MM.1S (cell line): Measurements from ENCODE around the gene SLC43A1.

Experiments used
- DNase-seq: peaks from one replicate; pipeline ENCODE4 v3.0.0-alpha.2; 2015
- H2AFZ ChIP-seq: fragments of 300-600 bp; sonication (generic); 2 replicates; pipeline ENCODE4 v1.6.0; 2016; ENCODE audit warnings: antibody characterized with exemption, low read length
- H3F3A ChIP-seq: fragments of 300-600 bp; sonication (generic); 2 replicates; pipeline ENCODE4 v1.6.1; 2016; ENCODE audit warnings: mild to moderate bottlenecking, antibody characterized with exemption, low read length, moderate library complexity, mixed read lengths; ENCODE audit not compliant: insufficient read depth
- H3K27ac ChIP-seq: fragments of 300-600 bp; sonication (generic); 2 replicates; pipeline ENCODE4 v1.5.1; 2016; ENCODE audit warnings: mild to moderate bottlenecking, low read length
- H3K27me3 ChIP-seq: fragments of 300-600 bp; sonication (generic); replicated peaks from 2 replicates; pipeline ENCODE4 v1.6.0; 2016; ENCODE audit warnings: low read length; ENCODE audit not compliant: insufficient read depth
- H3K36me3 ChIP-seq: fragments of 300-600 bp; sonication (generic); replicated peaks from 2 replicates; pipeline ENCODE4 v1.6.1; 2016; ENCODE audit warnings: mild to moderate bottlenecking, low read length, mixed read lengths; ENCODE audit not compliant: insufficient read depth
- H3K4me1 ChIP-seq: fragments of 300-600 bp; sonication (generic); 2 replicates; pipeline ENCODE4 v1.6.1; 2016; ENCODE audit warnings: low read length, mixed read lengths
- H3K4me2 ChIP-seq: fragments of 300-600 bp; sonication (generic); 2 replicates; pipeline ENCODE4 v1.6.0; 2016; ENCODE audit warnings: low read depth, low read length
- H3K4me3 ChIP-seq: fragments of 300-600 bp; sonication (generic); 2 replicates; pipeline ENCODE4 v1.5.1; 2016; ENCODE audit warnings: low read length, mixed read lengths
- H3K79me2 ChIP-seq: fragments of 300-600 bp; sonication (generic); 2 replicates; pipeline ENCODE4 v1.6.1; 2016; ENCODE audit warnings: mixed run types, low read length, mixed read lengths
- H3K9ac ChIP-seq: fragments of 300-600 bp; sonication (generic); 2 replicates; pipeline ENCODE4 v1.6.1; 2016; ENCODE audit warnings: low read length, mixed read lengths
- H3K9me2 ChIP-seq: fragments of 300-600 bp; sonication (generic); replicated peaks from 2 replicates; pipeline ENCODE4 v1.6.1; 2016; ENCODE audit warnings: mild to moderate bottlenecking, low read length, mixed read lengths; ENCODE audit not compliant: insufficient read depth
- H3K9me3 ChIP-seq: fragments of 300-600 bp; sonication (generic); replicated peaks from 2 replicates; pipeline ENCODE4 v1.6.1; 2016; ENCODE audit warnings: mild to moderate bottlenecking, low read length, mixed read lengths; ENCODE audit not compliant: insufficient read depth
- H4K20me1 ChIP-seq: fragments of 300-600 bp; sonication (generic); 2 replicates; pipeline ENCODE4 v1.6.1; 2016; ENCODE audit warnings: mild to moderate bottlenecking, low read length, moderate library complexity, mixed read lengths; ENCODE audit not compliant: insufficient read depth
- EZH2 ChIP-seq: fragments of 300-600 bp; sonication (generic); optimal IDR thresholded peaks from 2 replicates; pipeline ENCODE3; 2017; ENCODE audit warnings: low read depth, mild to moderate bottlenecking, antibody characterized with exemption, low read length, mixed read lengths
- EZH2phosphoT487 ChIP-seq: fragments of 300-600 bp; sonication (generic); IDR thresholded peaks from 2 replicates; pipeline ENCODE4 v1.6.1; 2018; ENCODE audit warnings: antibody characterized with exemption, low read length
- TF ChIP-seq, protein P1 (sequence below): fragments of 300-600 bp; sonication (generic); IDR thresholded peaks from 2 replicates; pipeline ENCODE4 v1.5.1; 2016; ENCODE audit warnings: antibody characterized with exemption, low read length, mixed read lengths

The SLC43A1 gene

DNA sequence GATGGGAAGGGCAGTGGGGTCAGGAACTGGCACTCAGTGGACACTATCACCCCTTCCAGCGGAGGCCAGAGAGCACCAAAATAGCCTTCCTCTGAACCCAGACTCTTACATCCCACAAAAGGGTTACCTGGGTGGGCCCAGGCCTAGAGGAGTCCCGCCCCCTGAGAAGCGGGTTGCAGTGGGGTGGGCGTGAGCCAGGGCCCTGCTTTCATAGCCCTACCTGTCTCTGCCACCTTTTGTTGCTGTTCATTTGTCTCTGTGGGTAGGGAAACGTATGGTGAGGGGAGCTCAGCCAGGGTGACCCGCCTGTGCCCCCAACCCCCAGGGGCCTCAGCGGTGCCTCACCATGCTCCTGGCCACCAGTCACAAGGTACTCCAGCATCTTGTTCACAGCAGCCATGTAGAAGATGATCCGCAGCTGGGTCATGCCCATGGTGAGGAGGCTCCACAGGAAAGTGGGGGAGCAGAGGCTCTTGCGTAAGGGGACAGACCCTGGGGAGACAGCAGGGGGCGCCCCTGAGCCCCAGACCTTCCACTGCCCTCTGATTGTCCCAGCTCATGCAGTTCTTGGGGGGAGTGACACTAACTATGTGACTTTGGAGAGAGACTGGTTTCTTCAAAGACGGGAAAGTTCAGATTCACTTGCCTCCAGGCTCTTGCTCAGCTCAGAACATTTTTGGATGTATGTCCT is 24.0 kb downstream of the SLC43A1 start:
- Histone ChIP-seq H3F3A (no peaks in the 10 kb centered on the region), H3K9me3 (no peaks in the 10 kb centered on the region), H2AFZ (no peak overlapping the region), H4K20me1 (no peaks in the 10 kb centered on the region), H3K36me3 (no peaks in the 10 kb centered on the region), H3K9ac (no peak overlapping the region), H3K9me2 (no peaks in the 10 kb centered on the region), H3K4me3 (no peak overlapping the region), H3K4me1 (peaks cover 20% of the 10 kb centered on the region; the same call in 1 of the 2 replicates), H3K79me2 (no peaks in the 10 kb centered on the region), H3K4me2 (no peak overlapping the region), H3K27ac (no peak overlapping the region), H3K27me3 (no peaks in the 10 kb centered on the region)
- TF ChIP-seq, protein P1, sequence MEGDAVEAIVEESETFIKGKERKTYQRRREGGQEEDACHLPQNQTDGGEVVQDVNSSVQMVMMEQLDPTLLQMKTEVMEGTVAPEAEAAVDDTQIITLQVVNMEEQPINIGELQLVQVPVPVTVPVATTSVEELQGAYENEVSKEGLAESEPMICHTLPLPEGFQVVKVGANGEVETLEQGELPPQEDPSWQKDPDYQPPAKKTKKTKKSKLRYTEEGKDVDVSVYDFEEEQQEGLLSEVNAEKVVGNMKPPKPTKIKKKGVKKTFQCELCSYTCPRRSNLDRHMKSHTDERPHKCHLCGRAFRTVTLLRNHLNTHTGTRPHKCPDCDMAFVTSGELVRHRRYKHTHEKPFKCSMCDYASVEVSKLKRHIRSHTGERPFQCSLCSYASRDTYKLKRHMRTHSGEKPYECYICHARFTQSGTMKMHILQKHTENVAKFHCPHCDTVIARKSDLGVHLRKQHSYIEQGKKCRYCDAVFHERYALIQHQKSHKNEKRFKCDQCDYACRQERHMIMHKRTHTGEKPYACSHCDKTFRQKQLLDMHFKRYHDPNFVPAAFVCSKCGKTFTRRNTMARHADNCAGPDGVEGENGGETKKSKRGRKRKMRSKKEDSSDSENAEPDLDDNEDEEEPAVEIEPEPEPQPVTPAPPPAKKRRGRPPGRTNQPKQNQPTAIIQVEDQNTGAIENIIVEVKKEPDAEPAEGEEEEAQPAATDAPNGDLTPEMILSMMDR = peak; percentile 73
- no peak for TF ChIP-seq EZH2
- no peak for TF ChIP-seq EZH2phosphoT487
- DNase-seq = no peak

DNA sequence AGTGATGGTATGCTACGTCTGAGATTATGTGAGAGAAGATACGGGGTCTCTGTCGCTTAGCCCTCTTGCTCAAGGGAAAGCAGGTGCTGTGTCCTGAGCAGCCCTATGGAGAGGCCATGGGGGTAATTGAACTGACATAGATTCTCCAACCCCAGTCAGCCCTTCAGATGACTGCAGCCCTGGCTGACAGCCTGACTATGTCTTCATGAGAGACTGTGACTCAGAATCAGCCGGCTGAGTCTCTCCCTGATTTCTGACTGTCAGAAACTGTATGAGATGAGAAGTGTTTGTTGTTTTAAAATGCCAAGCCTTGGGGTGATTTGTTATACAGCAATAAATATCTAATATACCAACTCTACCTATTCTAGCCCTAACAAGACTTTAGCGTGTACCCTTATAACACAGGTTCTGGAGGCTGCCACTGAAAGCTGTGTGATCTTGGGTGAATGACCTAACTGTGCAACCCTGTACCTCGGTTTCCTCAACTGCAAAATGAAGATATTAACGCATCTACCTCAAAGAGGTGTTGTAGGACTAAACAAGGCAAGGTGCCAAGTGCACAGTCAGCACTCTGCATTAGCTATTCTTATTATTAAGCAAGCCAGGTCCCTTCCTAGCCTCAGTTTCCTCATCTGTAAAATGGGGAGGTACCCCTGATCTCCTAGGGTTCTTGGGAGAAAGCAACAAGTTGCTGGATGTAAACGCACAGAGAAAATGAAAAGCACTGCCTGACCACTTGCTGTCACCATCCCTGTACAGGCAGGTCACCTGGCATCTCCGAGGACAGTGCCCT is 24.9 kb downstream of the SLC43A1 start:
- H3K36me3 ChIP-seq = no peaks in the 10 kb centered on the region

GRCh38 chr11:57487920-57488659 is 27.4 kb downstream of the SLC43A1 start:
- no peak overlapping the region for H3K9ac ChIP-seq
- no peaks in the 10 kb centered on the region for H3K79me2 ChIP-seq
- H3K27me3 ChIP-seq = no peaks in the 10 kb centered on the region
- TF ChIP-seq EZH2phosphoT487 = no peak
- TF ChIP-seq, protein P1 = no peak
- TF ChIP-seq EZH2 = no peak
- no peaks in the 10 kb centered on the region for H3F3A ChIP-seq
- H3K9me2 ChIP-seq = no peaks in the 10 kb centered on the region
- no peak overlapping the region for H3K4me2 ChIP-seq
- DNase-seq = no peak
- no peaks in the 10 kb centered on the region for H4K20me1 ChIP-seq
- H2AFZ ChIP-seq = no peak overlapping the region
- H3K9me3 ChIP-seq = no peaks in the 10 kb centered on the region
- H3K27ac ChIP-seq = no peak overlapping the region
- H3K4me3 ChIP-seq = no peak overlapping the region
- peaks cover 22% of the 10 kb centered on the region for H3K4me1 ChIP-seq
- no peaks in the 10 kb centered on the region for H3K36me3 ChIP-seq

More for the DNA sequence above, 24.9 kb downstream of the SLC43A1 start:
- H3K79me2 ChIP-seq = no peaks in the 10 kb centered on the region
- H3K4me2 ChIP-seq = no peak overlapping the region
- no peaks in the 10 kb centered on the region for H4K20me1 ChIP-seq
- H3K9ac ChIP-seq = no peak overlapping the region
- H3K9me3 ChIP-seq = no peaks in the 10 kb centered on the region
- no peaks in the 10 kb centered on the region for H3K9me2 ChIP-seq
- DNase-seq = no peak
- no peak for TF ChIP-seq EZH2
- no peak for TF ChIP-seq EZH2phosphoT487
- TF ChIP-seq, protein P1 = no peak
- H3K27me3 ChIP-seq = no peaks in the 10 kb centered on the region
- H3F3A ChIP-seq = no peaks in the 10 kb centered on the region
- no peak overlapping the region for H2AFZ ChIP-seq
- H3K4me1 ChIP-seq = peaks cover 20% of the 10 kb centered on the region; the same call in 1 of the 2 replicates
- no peak overlapping the region for H3K4me3 ChIP-seq
- no peak overlapping the region for H3K27ac ChIP-seq
